Mesendoderm (in vitro differentiated cells): ENCODE data around the gene WDR55. TPM values are rescaled to one million over a fixed set of nuclear protein-coding genes. Genes with fewer than 3 reads are reported as not detected.
"Not testable (repeated sequence)": the region's sequence is repeated elsewhere in the genome, so short reads cannot be mapped to it uniquely, and the experiment has no call there.

Experiments used
- DNase-seq: peaks from one replicate; pipeline ENCODE4 v3.0.0; 2013
- H2AK5ac ChIP-seq: 2 replicates; pipeline ENCODE4 v1.6.1; 2013; ENCODE audit warnings: low read length, inconsistent platforms
- H2BK120ac ChIP-seq: 2 replicates; pipeline ENCODE4 v1.6.1; 2013; ENCODE audit warnings: low read depth, mild to moderate bottlenecking, low read length, moderate library complexity, mixed read lengths
- H2BK15ac ChIP-seq: replicated peaks from 2 replicates; pipeline ENCODE4 v1.6.1; 2013; ENCODE audit warnings: low read depth, mild to moderate bottlenecking, moderate library complexity
- H2BK5ac ChIP-seq: 2 replicates; pipeline ENCODE4 v1.6.1; 2013; ENCODE audit warnings: low read length, inconsistent platforms
- H3K18ac ChIP-seq: 2 replicates; pipeline ENCODE4 v1.6.1; 2013; ENCODE audit warnings: mild to moderate bottlenecking, low read length, mixed read lengths
- H3K23ac ChIP-seq: one replicate; pipeline ENCODE4 v1.6.1; 2013; ENCODE audit warnings: low read length
- H3K27ac ChIP-seq: 2 replicates; pipeline ENCODE4 v1.5.1; 2013; ENCODE audit warnings: low read depth, mild to moderate bottlenecking, inconsistent platforms, low read length, moderate library complexity
- H3K27me3 ChIP-seq: 2 replicates; pipeline ENCODE4 v1.6.1; 2013; ENCODE audit warnings: low read length, control low read depth, mild to moderate bottlenecking, inconsistent platforms; ENCODE audit not compliant: insufficient read depth, poor library complexity
- H3K36me3 ChIP-seq: 2 replicates; pipeline ENCODE4 v1.6.1; 2013; ENCODE audit warnings: low read length, inconsistent platforms; ENCODE audit not compliant: control insufficient read depth, insufficient read depth
- H3K4ac ChIP-seq: one replicate; pipeline ENCODE4 v1.6.1; 2013; ENCODE audit warnings: low read depth, mild to moderate bottlenecking, low read length, moderate library complexity
- H3K4me1 ChIP-seq: 2 replicates; pipeline ENCODE4 v1.6.1; 2013; ENCODE audit warnings: low read depth, low read length, inconsistent platforms; ENCODE audit not compliant: control insufficient read depth
- H3K4me2 ChIP-seq: 2 replicates; pipeline ENCODE4 v1.6.1; 2013; ENCODE audit warnings: low read length
- H3K4me3 ChIP-seq: 2 replicates; pipeline ENCODE4 v1.5.1; 2013; ENCODE audit warnings: mild to moderate bottlenecking, low read length
- H3K56ac ChIP-seq: one replicate; pipeline ENCODE4 v1.6.1; 2013; ENCODE audit warnings: low read length
- H3K79me1 ChIP-seq: 2 replicates; pipeline ENCODE4 v1.6.1; 2013; ENCODE audit warnings: low read length, inconsistent platforms
- H3K79me2 ChIP-seq: 2 replicates; pipeline ENCODE4 v1.6.1; 2013; ENCODE audit warnings: mild to moderate bottlenecking, low read length; ENCODE audit not compliant: control insufficient read depth, insufficient read depth
- H3K9ac ChIP-seq: 2 replicates; pipeline ENCODE4 v1.6.1; 2013; ENCODE audit warnings: low read length, inconsistent platforms
- H4K5ac ChIP-seq: one replicate; pipeline ENCODE4 v1.6.1; 2013; ENCODE audit warnings: low read length
- H4K8ac ChIP-seq: one replicate; pipeline ENCODE4 v1.6.1; 2013; ENCODE audit warnings: low read depth, mild to moderate bottlenecking, control low read depth, low read length, moderate library complexity
- WGBS: extraction: QIAGEN DNeasy Blood & Tissue Kit; methylation state at CpG from one replicate; pipeline ENCODE4 v1.1.7; 2013; ENCODE audit warnings: low lambda C conversion rate, missing lambda C conversion rate; ENCODE audit not compliant: insufficient coverage; ENCODE audit errors: extremely low coverage; 5-methylcytosine and 5-hydroxymethylcytosine counted together
- polyA plus RNA-seq, 2 experiments: library from polyadenylated mRNA; stranded (reverse); fragments of 200-250 nt; gene quantifications; one replicate each; pipeline ENCODE4 v1.2.3, GENCODE V29; 2013

The WDR55 gene, protein sequence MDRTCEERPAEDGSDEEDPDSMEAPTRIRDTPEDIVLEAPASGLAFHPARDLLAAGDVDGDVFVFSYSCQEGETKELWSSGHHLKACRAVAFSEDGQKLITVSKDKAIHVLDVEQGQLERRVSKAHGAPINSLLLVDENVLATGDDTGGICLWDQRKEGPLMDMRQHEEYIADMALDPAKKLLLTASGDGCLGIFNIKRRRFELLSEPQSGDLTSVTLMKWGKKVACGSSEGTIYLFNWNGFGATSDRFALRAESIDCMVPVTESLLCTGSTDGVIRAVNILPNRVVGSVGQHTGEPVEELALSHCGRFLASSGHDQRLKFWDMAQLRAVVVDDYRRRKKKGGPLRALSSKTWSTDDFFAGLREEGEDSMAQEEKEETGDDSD
- polyA plus RNA-seq (2013, experiment 1 of 2): 15.7 TPM
- polyA plus RNA-seq (2013, experiment 2 of 2): 15.2 TPM

DNA sequence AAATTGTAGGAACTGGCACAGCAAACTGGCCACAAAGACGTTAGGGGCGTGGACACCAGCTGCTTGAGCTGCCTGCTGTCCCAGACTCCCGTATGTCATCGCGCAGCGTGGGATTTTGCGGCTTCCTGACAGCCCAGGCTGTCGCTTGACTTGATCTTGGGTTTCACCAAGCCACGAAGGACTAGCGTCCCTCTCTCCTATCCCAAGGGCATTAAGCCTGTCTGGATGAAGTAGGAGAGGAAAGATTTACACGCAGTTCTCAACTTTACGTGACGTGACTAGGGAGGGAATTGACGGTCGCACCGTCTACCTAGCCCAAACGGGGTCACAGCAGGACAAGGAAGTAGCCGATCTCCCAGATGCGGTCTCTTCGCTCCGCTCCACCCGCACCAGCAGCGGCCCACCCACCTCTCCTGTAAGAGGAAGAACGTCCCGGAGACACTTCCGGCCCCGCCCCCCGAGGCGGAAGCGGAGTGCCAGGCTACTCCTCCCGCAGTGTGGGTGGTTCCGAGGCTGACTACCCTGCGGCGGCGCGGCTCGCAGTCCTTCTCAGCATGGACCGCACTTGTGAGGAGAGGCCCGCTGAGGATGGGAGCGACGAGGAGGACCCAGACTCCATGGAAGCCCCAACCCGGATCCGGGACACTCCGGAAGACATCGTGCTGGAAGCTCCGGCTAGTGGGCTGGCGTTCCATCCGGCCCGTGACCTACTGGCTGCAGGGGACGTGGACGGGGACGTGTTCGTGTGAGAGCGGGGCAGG, at the start of gene WDR55:
WDR55 (plus strand) TSS at position 546 of the 761 bp plus-strand sequence; CDS start at position 555, 9 bp downstream.
- H3K27ac ChIP-seq: no peak within 1 kb of the TSS
- H2BK120ac ChIP-seq: no peak within 1 kb of the TSS
- H2AK5ac ChIP-seq: no peak within 1 kb of the TSS
- no peak within 1 kb of the TSS for H2BK15ac ChIP-seq
- H3K18ac ChIP-seq: no peak within 1 kb of the TSS
- peak within 1 kb of the TSS; percentile 90 for H3K9ac ChIP-seq
- no peak within 1 kb of the TSS for H3K4ac ChIP-seq
- no peak within 1 kb of the TSS for H2BK5ac ChIP-seq
- DNase-seq: peak; percentile 97
- peaks cover 6% of the 10 kb centered on the region for H3K36me3 ChIP-seq
- H3K4me1 ChIP-seq: no peaks in the 10 kb centered on the region
- no peak within 1 kb of the TSS for H4K8ac ChIP-seq
- H3K27me3 ChIP-seq: no peaks in the 10 kb centered on the region
- H3K79me1 ChIP-seq: peaks cover 8% of the 10 kb centered on the region
- H3K4me3 ChIP-seq: peak within 1 kb of the TSS; percentile 86
- peaks cover 17% of the 10 kb centered on the region for H3K79me2 ChIP-seq
- H4K5ac ChIP-seq: no peak within 1 kb of the TSS
- no peak within 1 kb of the TSS for H3K23ac ChIP-seq
- peak within 1 kb of the TSS; percentile 46 for H3K4me2 ChIP-seq
- peak within 1 kb of the TSS; percentile 94 for H3K56ac ChIP-seq
- WGBS: no CpG with 5 or more reads among the region's 54 CpGs

GRCh38 chr5:140622301-140622700, 42.4 kb upstream of the WDR55 start:
- no peaks in the 10 kb centered on the region for H3K4me1 ChIP-seq
- H3K56ac ChIP-seq: no peak overlapping the region
- no peaks in the 10 kb centered on the region for H3K27me3 ChIP-seq
- H2BK5ac ChIP-seq: no peak overlapping the region
- no peaks in the 10 kb centered on the region for H3K79me2 ChIP-seq
- no peaks in the 10 kb centered on the region for H3K36me3 ChIP-seq
- H3K18ac ChIP-seq: no peak overlapping the region
- DNase-seq: no peak
- H3K4me3 ChIP-seq: no peak overlapping the region
- H3K79me1 ChIP-seq: no peaks in the 10 kb centered on the region
- H4K5ac ChIP-seq: no peak overlapping the region
- H2BK120ac ChIP-seq: no peak overlapping the region
- no peak overlapping the region for H3K23ac ChIP-seq
- H2AK5ac ChIP-seq: no peak overlapping the region
- H3K4me2 ChIP-seq: no peak overlapping the region
- no peak overlapping the region for H2BK15ac ChIP-seq
- H4K8ac ChIP-seq: no peak overlapping the region
- no peak overlapping the region for H3K9ac ChIP-seq
- H3K4ac ChIP-seq: no peak overlapping the region
- no peak overlapping the region for H3K27ac ChIP-seq
- no CpG with 5 or more reads among the region's 3 CpGs for WGBS

GRCh38 chr5:140623061-140623460, 41.6 kb upstream of the WDR55 start:
- not testable (repeated sequence) for H2BK5ac ChIP-seq, H3K4me3 ChIP-seq, H3K4ac ChIP-seq, H2BK120ac ChIP-seq, H3K4me2 ChIP-seq, H3K56ac ChIP-seq, H3K79me1 ChIP-seq, H3K4me1 ChIP-seq, H3K36me3 ChIP-seq, H2BK15ac ChIP-seq, H2AK5ac ChIP-seq, H4K5ac ChIP-seq, H4K8ac ChIP-seq, H3K9ac ChIP-seq, H3K79me2 ChIP-seq, DNase-seq, H3K18ac ChIP-seq, H3K23ac ChIP-seq, H3K27me3 ChIP-seq, H3K27ac ChIP-seq

- not testable (repeated sequence) for H3K23ac ChIP-seq, DNase-seq, H2BK5ac ChIP-seq, H3K18ac ChIP-seq, H2AK5ac ChIP-seq, H3K27me3 ChIP-seq, H4K8ac ChIP-seq, H3K79me1 ChIP-seq, H3K4me1 ChIP-seq, H2BK120ac ChIP-seq, H3K36me3 ChIP-seq, H3K27ac ChIP-seq, H2BK15ac ChIP-seq, H3K4me2 ChIP-seq, H3K79me2 ChIP-seq, H3K9ac ChIP-seq, H4K5ac ChIP-seq, H3K56ac ChIP-seq, H3K4ac ChIP-seq, H3K4me3 ChIP-seq
- no CpG with 5 or more reads among the region's 10 CpGs for WGBS
Measured at GRCh38 chr5:140624886-140625285, 39.8 kb upstream of the WDR55 start.

- H2BK5ac ChIP-seq: no peak overlapping the region
- H3K4me1 ChIP-seq: no peaks in the 10 kb centered on the region
- H3K9ac ChIP-seq: no peak overlapping the region
- H3K27ac ChIP-seq: no peak overlapping the region
- H2BK120ac ChIP-seq: no peak overlapping the region
- H2BK15ac ChIP-seq: no peak overlapping the region
- H3K18ac ChIP-seq: no peak overlapping the region
- no peaks in the 10 kb centered on the region for H3K79me1 ChIP-seq
- H3K4me2 ChIP-seq: no peak overlapping the region
- H3K27me3 ChIP-seq: no peaks in the 10 kb centered on the region
- peak; percentile 32 for DNase-seq
- no peak overlapping the region for H3K23ac ChIP-seq
- no peak overlapping the region for H4K5ac ChIP-seq
- no peak overlapping the region for H3K4ac ChIP-seq
- no peaks in the 10 kb centered on the region for H3K79me2 ChIP-seq
- H4K8ac ChIP-seq: no peak overlapping the region
- no CpG with 5 or more reads among the region's 6 CpGs for WGBS
- no peaks in the 10 kb centered on the region for H3K36me3 ChIP-seq
- H2AK5ac ChIP-seq: no peak overlapping the region
- no peak overlapping the region for H3K4me3 ChIP-seq
- H3K56ac ChIP-seq: no peak overlapping the region
Measured at GRCh38 chr5:140627972-140628371, 36.7 kb upstream of the WDR55 start.
